GM12801 (cell line): ENCODE data around the gene TMSB4X.

Experiments
- TF ChIP-seq, protein P1 (sequence below): IDR thresholded peaks from one replicate; pipeline ENCODE4 v1.5.1; 2011; ENCODE audit warnings: control low read depth; ENCODE audit not compliant: insufficient read length; ENCODE audit errors: extremely low read depth

TMSB4X gene

DNA sequence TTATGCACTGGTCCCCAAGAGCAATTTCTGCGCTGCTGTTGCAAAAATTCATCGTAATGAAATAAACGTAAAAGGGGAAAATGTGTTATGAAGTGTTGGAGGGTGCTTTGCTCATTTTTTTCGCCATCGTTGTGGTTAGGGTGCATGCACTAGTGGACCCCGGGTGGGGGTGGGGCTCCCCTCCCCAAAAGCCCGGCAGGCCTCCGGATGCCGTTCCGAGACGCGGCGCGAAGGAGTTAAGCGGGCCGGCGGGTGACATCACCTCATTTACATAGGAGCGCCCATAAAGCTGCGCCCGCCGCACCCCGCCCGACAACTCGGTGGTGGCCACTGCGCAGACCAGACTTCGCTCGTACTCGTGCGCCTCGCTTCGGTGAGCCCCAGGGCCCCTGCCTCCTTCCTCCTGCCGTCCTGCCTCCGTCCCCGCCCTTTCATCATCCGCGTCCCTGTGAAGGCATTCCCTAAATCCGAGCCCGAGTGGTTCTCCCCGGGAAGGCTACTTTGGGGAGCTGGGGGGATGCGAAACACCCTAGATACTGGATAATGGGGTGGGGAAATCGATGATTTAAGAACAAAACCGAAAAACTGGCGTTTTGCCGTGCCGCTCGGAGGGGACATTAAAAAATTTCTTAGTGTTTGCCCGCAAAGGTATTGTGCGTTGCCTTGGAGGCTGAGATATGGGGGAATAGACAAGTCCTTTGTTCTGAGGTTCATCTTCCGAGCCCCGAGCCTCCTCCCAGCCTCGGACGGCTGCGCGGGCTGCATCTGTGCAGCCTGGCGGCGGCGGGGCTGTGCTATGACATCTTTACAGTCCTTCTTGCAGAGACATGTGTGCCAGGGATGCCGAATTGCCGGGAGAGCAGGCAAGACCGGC, at the start of gene TMSB4X:
Gene TMSB4X (plus strand): TSS at position 315 of the 874 bp plus-strand sequence.
- TF ChIP-seq, protein P1, sequence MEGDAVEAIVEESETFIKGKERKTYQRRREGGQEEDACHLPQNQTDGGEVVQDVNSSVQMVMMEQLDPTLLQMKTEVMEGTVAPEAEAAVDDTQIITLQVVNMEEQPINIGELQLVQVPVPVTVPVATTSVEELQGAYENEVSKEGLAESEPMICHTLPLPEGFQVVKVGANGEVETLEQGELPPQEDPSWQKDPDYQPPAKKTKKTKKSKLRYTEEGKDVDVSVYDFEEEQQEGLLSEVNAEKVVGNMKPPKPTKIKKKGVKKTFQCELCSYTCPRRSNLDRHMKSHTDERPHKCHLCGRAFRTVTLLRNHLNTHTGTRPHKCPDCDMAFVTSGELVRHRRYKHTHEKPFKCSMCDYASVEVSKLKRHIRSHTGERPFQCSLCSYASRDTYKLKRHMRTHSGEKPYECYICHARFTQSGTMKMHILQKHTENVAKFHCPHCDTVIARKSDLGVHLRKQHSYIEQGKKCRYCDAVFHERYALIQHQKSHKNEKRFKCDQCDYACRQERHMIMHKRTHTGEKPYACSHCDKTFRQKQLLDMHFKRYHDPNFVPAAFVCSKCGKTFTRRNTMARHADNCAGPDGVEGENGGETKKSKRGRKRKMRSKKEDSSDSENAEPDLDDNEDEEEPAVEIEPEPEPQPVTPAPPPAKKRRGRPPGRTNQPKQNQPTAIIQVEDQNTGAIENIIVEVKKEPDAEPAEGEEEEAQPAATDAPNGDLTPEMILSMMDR = no peak

DNA sequence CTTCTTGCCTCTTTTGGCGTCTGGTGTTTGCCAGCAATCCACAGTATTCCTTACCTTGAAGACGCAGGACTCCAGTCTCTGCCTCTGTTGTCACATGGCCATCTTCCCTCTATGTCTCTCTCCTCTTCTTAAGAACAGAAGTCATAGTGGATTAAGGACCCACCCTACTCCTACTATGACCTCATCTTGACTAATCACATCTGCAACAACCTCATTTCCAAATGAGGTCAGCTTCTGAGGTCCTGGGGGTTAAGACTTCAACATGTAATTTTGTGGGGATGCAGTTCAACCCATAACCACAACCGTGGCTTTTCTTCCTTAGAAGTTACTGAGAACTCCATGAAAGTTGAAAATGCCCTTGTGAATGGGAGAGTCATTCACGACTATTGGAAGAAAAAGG, 45.2 kb upstream of the TMSB4X start:
- TF ChIP-seq, protein P1 = no peak

DNA sequence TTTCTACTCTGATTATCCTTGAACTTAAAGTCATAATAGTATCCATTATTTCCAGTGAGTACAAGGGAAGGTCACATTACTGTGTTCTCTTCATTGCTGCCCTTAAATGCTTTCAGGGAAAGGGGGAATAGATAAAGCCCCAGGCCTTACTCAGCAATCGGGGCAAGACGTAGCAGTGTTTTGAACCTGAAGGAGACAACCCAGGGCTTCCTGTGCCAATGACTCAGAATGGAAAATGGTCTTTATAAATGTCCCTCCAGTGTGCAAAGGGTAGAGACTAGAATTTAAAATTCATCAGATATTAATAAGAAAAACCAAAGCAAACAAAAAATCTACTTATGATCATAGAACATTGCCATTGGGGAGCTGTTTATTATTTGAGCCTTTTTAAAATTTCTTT, 44.8 kb upstream of the TMSB4X start:
- TF ChIP-seq, protein P1 = no peak

DNA sequence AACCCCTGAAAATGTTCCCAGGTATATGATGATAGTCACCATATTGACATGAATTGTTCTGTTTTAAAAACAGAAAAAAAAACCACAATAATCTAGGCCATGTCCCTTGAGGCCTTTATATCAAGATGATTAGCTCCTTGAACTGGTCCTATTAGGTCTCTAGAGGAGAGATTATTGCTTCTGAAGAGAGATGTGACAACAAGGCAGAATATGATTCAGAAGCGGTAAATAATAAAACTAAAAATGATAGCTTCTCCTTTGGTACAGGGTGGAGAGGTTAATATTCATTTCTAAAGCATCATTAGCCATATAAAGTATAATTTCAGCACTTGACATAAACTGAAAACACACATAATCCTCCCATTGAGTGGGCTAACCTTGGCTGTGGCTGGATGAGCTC, 42.7 kb upstream of the TMSB4X start:
- TF ChIP-seq, protein P1 = no peak

DNA sequence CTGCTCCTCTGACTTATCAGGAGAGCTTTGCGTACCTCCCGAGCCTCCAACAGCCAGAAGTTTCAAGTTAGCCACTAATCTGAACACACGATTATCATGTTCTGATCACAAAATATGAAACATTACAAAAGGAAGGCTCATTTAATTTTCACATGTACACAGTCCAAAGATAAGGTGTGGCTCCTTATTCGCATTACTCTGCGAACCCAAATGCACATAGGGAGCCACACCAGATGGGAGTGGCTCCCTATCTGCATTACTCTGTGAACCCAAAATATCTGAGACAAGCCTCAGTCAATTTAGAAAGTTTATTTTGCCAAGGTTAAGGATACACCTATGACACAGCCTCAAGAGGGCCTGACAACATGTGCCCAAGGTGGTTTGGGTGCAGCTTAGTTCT, 40.1 kb upstream of the TMSB4X start:
- TF ChIP-seq, protein P1 = no peak

DNA sequence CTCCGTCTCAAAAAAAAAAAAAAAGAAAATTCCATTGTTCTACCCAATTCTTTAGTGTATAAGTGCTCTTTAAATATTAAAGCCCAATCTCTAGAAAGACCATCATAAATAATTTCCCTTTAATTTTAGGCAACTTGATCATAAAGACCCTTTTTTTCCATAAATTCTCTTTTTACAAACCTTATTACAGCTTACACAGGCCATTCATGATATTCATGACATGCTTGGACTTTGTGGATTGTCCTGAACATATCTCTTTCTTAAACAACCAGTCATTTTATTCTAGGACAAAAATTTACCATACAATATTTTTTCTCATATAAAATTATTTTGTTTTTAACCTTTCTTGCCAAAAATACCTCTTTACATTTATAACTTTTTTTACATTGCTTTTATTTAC, 38.0 kb upstream of the TMSB4X start:
- TF ChIP-seq, protein P1 = no peak

DNA sequence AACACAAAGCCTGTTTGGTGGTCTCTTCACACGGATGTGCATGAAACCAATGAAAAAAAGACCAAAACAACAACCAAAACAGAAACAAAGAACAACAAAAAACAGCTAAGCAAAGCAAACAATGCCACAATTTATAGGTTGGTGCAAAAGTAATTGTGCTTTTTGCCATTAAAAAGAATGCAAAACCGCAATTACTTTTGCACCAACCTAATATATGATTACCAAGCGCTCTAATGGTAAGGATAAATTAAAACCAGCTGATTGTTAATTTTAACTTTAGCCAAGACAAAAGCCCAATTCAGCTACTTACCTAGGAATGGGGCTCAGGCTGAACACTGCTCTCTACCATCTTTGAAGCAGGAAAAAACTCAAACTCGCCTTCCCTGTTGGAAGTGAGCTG, 29.4 kb upstream of the TMSB4X start:
- TF ChIP-seq, protein P1 = no peak
